GM18526 (cell line): ENCODE results near the gene CXCL5.

ENCODE experiments used
- POLR2A ChIP-seq: IDR thresholded peaks from 3 replicates; pipeline ENCODE4 v1.6.1; 2011; ENCODE audit not compliant: insufficient read length; ENCODE audit errors: extremely low read depth

CXCL5 gene

GRCh38 chr4:73998040-73999011 is at the start of gene CXCL5:
Gene CXCL5 (minus strand): TSS chr4:73998677. CDS start chr4:73998581, 96 bp downstream.
- TF ChIP-seq POLR2A: no peak

- TF ChIP-seq POLR2A: no peak
Measured at GRCh38 chr4:74047152-74047551, 48.7 kb upstream of the CXCL5 start.

GRCh38 chr4:74045772-74046171 is 47.3 kb upstream of the CXCL5 start:
- TF ChIP-seq POLR2A: no peak

- TF ChIP-seq POLR2A: no peak
Measured at GRCh38 chr4:74045247-74045646, 46.8 kb upstream of the CXCL5 start.

- TF ChIP-seq POLR2A: no peak
Measured at GRCh38 chr4:74044677-74045076, 46.2 kb upstream of the CXCL5 start.

- no peak for TF ChIP-seq POLR2A
Measured at GRCh38 chr4:74042681-74043080, 44.2 kb upstream of the CXCL5 start.

- no peak for TF ChIP-seq POLR2A
Measured at GRCh38 chr4:74041418-74041817, 42.9 kb upstream of the CXCL5 start.

GRCh38 chr4:74039315-74039763 is 40.9 kb upstream of the CXCL5 start:
- no peak for TF ChIP-seq POLR2A

GRCh38 chr4:74038425-74039314 is 40.2 kb upstream of the CXCL5 start, which contains the start of gene CXCL3:
Gene CXCL3 (minus strand): TSS chr4:74038689. CDS start chr4:74038611, 78 bp downstream.
- no peak for TF ChIP-seq POLR2A

- TF ChIP-seq POLR2A: no peak
Measured at GRCh38 chr4:74038086-74038424, 39.6 kb upstream of the CXCL5 start.

- no peak for TF ChIP-seq POLR2A
Measured at GRCh38 chr4:74037076-74037955, 38.8 kb upstream of the CXCL5 start.

GRCh38 chr4:74033739-74034138 is 35.3 kb upstream of the CXCL5 start:
- TF ChIP-seq POLR2A: no peak

GRCh38 chr4:74032064-74032463 is 33.6 kb upstream of the CXCL5 start:
- TF ChIP-seq POLR2A: no peak

GRCh38 chr4:74031576-74031975 is 33.1 kb upstream of the CXCL5 start:
- TF ChIP-seq POLR2A: no peak

GRCh38 chr4:74030285-74030684 is 31.8 kb upstream of the CXCL5 start:
- TF ChIP-seq POLR2A: no peak
